Endothelial cell (in vitro differentiated cells): ENCODE measurements around the gene SENP8. TPM values are rescaled to one million over a fixed set of nuclear protein-coding genes. Genes with fewer than 3 reads are reported as not detected.

Experiments used
- DNase-seq: peaks from one replicate; pipeline ENCODE4 v3.0.0; 2021; ENCODE audit warnings: low spot score
- H3K27ac Mint-ChIP-seq: one replicate; pipeline ENCODE4 v1.8.0; 2021; ENCODE audit warnings: mixed read lengths, inconsistent platforms; ENCODE audit not compliant: unreplicated experiment
- H3K27me3 Mint-ChIP-seq: one replicate; pipeline ENCODE4 v1.8.0; 2021; ENCODE audit warnings: mild to moderate bottlenecking, moderate library complexity, mixed read lengths, inconsistent platforms; ENCODE audit not compliant: unreplicated experiment
- H3K36me3 Mint-ChIP-seq: one replicate; pipeline ENCODE4 v1.8.0; 2021; ENCODE audit warnings: mild to moderate bottlenecking, low read depth, mixed read lengths, inconsistent platforms; ENCODE audit not compliant: unreplicated experiment
- H3K4me1 Mint-ChIP-seq: one replicate; pipeline ENCODE4 v1.8.0; 2021; ENCODE audit warnings: mild to moderate bottlenecking, mixed read lengths, inconsistent platforms; ENCODE audit not compliant: unreplicated experiment
- H3K4me3 Mint-ChIP-seq: one replicate; pipeline ENCODE4 v1.8.0; 2021; ENCODE audit warnings: mild to moderate bottlenecking, mixed read lengths, inconsistent platforms; ENCODE audit not compliant: unreplicated experiment
- H3K9me3 Mint-ChIP-seq: one replicate; pipeline ENCODE4 v1.8.0; 2021; ENCODE audit warnings: mixed read lengths, inconsistent platforms; ENCODE audit not compliant: unreplicated experiment
- total RNA-seq: library from RNA; stranded (reverse); fragmentation: NEBNext Ultra II Directional; extraction: Animal tissue kit (Norgen Biotek cat#: 25700); gene quantifications from one replicate; pipeline ENCODE4 v1.2.1, GENCODE V29; 2021; ENCODE audit not compliant: unreplicated experiment
- TF ChIP-seq, protein P1 (sequence below): fragments of 200-600 bp; sonication (generic); IDR thresholded peaks from one replicate; pipeline ENCODE4 v1.5.0; 2021; ENCODE audit warnings: antibody characterized with exemption; ENCODE audit not compliant: unreplicated experiment

The SENP8 gene
- total RNA-seq, 1 donor from 2014 or later = 4.1 TPM

DNA sequence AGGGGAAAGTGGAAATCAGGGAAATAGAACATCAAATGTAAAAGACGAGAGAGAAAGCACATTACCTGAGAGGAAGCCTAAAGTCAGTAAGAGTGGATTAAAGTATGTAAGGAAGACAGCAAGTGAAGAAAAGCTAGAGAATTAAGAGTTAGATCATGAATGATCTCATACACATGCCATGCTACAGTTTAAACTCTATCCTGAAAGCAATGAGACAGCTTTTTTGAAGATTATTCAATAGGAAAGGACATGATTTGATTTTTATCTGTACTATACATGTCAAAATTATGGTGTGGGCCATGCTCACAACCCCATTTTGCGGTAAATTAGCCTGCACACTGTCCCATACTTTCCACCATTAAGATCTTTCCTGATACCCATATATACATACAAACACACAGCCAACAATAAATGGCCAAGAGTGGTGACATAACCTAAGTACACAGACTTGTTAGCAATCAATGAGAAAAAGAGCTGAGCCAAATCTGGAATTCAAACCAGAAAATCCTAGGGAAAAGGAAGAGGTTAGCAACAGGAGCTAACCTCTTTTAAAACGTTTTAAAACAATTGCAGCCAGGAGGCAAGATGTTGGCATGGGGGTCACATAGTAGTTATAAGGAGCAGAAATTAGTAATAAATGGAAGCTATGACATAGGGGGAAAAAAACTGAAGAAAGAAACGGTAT lies 4.7 kb upstream of the SENP8 start:
- Mint-ChIP-seq H3K27me3 (peaks cover 1% of the 10 kb centered on the region), H3K4me1 (peaks cover 19% of the 10 kb centered on the region), H3K4me3 (no peak overlapping the region), H3K9me3 (no peaks in the 10 kb centered on the region), H3K36me3 (no peaks in the 10 kb centered on the region), H3K27ac (no peak overlapping the region)
- TF ChIP-seq, protein P1, sequence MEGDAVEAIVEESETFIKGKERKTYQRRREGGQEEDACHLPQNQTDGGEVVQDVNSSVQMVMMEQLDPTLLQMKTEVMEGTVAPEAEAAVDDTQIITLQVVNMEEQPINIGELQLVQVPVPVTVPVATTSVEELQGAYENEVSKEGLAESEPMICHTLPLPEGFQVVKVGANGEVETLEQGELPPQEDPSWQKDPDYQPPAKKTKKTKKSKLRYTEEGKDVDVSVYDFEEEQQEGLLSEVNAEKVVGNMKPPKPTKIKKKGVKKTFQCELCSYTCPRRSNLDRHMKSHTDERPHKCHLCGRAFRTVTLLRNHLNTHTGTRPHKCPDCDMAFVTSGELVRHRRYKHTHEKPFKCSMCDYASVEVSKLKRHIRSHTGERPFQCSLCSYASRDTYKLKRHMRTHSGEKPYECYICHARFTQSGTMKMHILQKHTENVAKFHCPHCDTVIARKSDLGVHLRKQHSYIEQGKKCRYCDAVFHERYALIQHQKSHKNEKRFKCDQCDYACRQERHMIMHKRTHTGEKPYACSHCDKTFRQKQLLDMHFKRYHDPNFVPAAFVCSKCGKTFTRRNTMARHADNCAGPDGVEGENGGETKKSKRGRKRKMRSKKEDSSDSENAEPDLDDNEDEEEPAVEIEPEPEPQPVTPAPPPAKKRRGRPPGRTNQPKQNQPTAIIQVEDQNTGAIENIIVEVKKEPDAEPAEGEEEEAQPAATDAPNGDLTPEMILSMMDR = no peak
- DNase-seq = no peak

DNA sequence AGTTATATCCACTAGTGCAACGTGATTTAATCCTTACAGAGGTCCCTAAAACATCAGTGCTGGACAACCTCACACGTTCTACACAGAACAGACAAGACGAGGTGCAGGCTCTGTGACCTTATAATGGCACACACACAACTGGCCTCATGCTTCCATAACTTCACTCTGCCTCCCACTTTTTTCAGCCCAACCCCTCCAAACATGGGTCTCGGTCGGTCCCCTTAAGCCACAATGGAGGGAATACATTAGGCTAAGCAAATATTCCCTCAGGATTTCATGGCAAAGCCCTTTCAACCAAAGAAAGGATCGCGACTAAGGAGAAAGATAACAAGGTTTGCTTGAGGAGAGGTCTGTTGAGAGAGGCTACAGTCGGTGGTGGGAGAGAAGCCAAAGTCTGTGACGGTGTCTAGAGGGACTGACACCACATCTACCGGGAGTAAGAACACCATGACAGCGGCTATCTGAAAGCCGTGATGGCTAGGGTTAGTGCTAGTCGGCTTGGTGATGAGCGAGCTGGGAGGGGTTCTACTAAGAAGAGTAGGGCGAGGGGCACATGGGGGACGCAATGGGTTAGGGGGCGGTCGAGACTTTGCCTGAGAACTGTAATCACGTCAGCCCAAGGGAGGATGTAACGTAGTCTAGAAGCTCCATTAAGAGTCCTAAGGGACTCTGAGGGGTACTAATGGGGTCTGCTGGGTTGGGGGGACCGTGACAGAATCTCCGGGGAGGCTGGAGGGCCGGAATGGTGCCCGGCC lies 1.3 kb upstream of the SENP8 start:
- DNase-seq = peak; percentile 16
- Mint-ChIP-seq H3K36me3 (no peaks in the 10 kb centered on the region), H3K27me3 (peaks cover 3% of the 10 kb centered on the region), H3K27ac (peak overlapping the region; percentile 84), H3K4me1 (peaks cover 24% of the 10 kb centered on the region), H3K4me3 (peak overlapping the region; percentile 99), H3K9me3 (no peaks in the 10 kb centered on the region)
- TF ChIP-seq, protein P1 = no peak

DNA sequence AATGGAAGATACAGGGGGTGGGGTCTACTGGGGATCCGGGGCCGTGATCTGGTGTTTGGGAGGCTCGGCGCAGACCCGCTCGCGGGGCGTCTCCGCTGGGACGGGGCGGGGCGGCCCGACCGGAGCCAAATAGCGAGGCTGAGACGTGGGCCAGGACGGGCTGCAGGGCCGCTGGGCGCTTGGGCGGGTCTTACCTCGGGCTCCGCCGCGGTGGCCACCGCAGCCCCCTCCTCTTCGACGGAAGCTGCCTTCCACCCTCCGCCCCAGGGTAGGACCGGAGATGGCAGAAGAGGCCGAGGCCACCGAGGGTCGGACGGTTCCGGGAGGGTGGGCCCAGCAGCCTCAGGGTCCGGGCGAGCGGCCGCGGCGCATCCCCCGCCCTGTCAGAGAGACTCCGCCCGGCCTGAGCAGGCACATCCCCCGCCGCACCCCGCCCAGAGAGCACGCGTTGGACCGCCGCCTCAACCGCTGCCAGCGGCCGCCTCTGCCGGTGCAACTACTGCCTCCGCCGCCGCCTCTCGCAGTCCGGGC lies 652 bp upstream of the SENP8 start:
- H3K27me3 Mint-ChIP-seq = peaks cover 3% of the 10 kb centered on the region
- peak overlapping the region; percentile 84 for H3K27ac Mint-ChIP-seq
- peaks cover 24% of the 10 kb centered on the region for H3K4me1 Mint-ChIP-seq
- no peaks in the 10 kb centered on the region for H3K9me3 Mint-ChIP-seq
- peak overlapping the region; percentile 99 for H3K4me3 Mint-ChIP-seq
- H3K36me3 Mint-ChIP-seq = no peaks in the 10 kb centered on the region
- peak; percentile 78 for DNase-seq
- TF ChIP-seq, protein P1 = no peak

DNA sequence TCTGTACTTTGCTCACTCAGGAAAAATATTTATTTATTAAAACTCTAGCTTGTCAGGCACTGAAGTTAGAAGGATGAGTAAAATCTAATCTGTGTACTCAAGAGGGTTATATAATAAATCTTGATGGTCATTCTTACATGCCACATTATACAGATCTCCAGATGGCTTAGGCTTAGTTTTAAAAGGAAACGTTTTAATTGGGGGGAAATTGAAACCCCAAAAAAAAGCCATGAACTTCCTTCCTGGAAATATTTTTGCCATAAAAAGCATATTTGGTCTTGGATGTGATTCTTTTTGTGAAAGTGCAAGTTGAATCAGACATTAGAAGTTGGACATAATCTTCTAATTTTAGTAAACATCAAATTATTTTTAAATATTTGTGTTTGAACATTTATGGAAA lies 6.0 kb downstream of the SENP8 start:
- no peaks in the 10 kb centered on the region for H3K4me1 Mint-ChIP-seq
- no peaks in the 10 kb centered on the region for H3K9me3 Mint-ChIP-seq
- H3K4me3 Mint-ChIP-seq = no peak overlapping the region

More for the DNA sequence above, 6.0 kb downstream of the SENP8 start:
- Mint-ChIP-seq H3K27me3 (peaks cover 2% of the 10 kb centered on the region), H3K27ac (no peak overlapping the region), H3K36me3 (no peaks in the 10 kb centered on the region)
- DNase-seq = no peak
- TF ChIP-seq, protein P1 = no peak
